HCT116 (cell line): Measurements from ENCODE around the gene CLCN3. TPM values are rescaled to one million over a fixed set of nuclear protein-coding genes. Genes with fewer than 3 reads are reported as not detected.

Source experiments
- ATAC-seq: fragments of 200-7000 bp; cut with Tn5 transposase; 2 replicates; pipeline ENCODE4 v1.9.1; 2020; ENCODE audit warnings: mild to moderate bottlenecking, moderate library complexity
- BruUV-seq: library from RNA; stranded (reverse); fragments of 400-500 nt; replicated peaks from 2 replicates; lab custom pipeline; 2021; lab: Mats Ljungman, UMichigan
- CTCF ChIA-PET: fragments of 300-600 bp; sonication (Branson Sonifier 250); formaldehyde crosslinking; loops from one replicate; lab custom pipeline; 2021; ENCODE audit warnings: antibody characterized with exemption; lab: Charles Lee
- POLR2A ChIA-PET: fragments of 300-600, 350-600 bp; sonication (Branson Sonifier 250); formaldehyde crosslinking; loops from one replicate; lab custom pipeline; 2021; ENCODE audit warnings: antibody characterized with exemption; lab: Charles Lee
- RAD21 ChIA-PET, 2 experiments: fragments of 300-600 bp; sonication (Branson Sonifier 250); formaldehyde crosslinking; loops; one replicate each; lab custom pipeline; 2023; ENCODE audit warnings: low total read pairs in 2 of 2; ENCODE audit not compliant: uncharacterized antibody in 2 of 2, unreplicated experiment in 2 of 2, low non-redundant PET in 1 of 2; lab: Charles Lee
- DNase-seq: peaks from one replicate; pipeline ENCODE4 v3.0.0-alpha.2; 2010; ENCODE audit warnings: low read depth, low spot score
- H2AFZ ChIP-seq: fragments of 200-600 bp; shearing (Covaris generic), sonication (generic); 2 replicates; pipeline ENCODE4 v1.6.1; 2017; ENCODE audit warnings: low read depth, mixed run types, mixed read lengths, antibody characterized with exemption, low read length; ENCODE audit not compliant: poor library complexity, severe bottlenecking
- H3K27ac ChIP-seq: 2 replicates; pipeline ENCODE4 v1.5.1; 2012; ENCODE audit warnings: low read depth, low read length
- H3K27me3 ChIP-seq: fragments of 200-600 bp; sonication (generic); 2 replicates; pipeline ENCODE4 v1.6.1; 2016; ENCODE audit warnings: mixed run types, low read length, mixed read lengths; ENCODE audit not compliant: insufficient read depth
- H3K36me3 ChIP-seq, 2 experiments: fragments of 200-500 bp in 1 of 2; fragments of 200-600 bp in 1 of 2; sonication (Bioruptor generic) in 1 of 2; sonication (generic) in 1 of 2; 2 replicates each; pipeline versions ENCODE4 v1.5.1 to v1.6.1; 2014 to 2016; ENCODE audit warnings: low read length in 2 of 2, inconsistent platforms in 1 of 2, mixed read lengths in 1 of 2, mixed run types in 1 of 2; ENCODE audit not compliant: insufficient read depth in 2 of 2, control insufficient read depth in 1 of 2
- H3K4me1 ChIP-seq, 2 experiments: fragments of 200-600 bp in 1 of 2; sonication (generic) in 1 of 2; 2 replicates each; pipeline versions ENCODE4 v1.5.1 to v1.6.1; 2012 to 2017; ENCODE audit warnings: low read length in 2 of 2, inconsistent platforms in 1 of 2, mild to moderate bottlenecking in 1 of 2, mixed read lengths in 1 of 2, mixed run types in 1 of 2, moderate library complexity in 1 of 2; ENCODE audit not compliant: insufficient read depth in 2 of 2, control insufficient read depth in 1 of 2
- H3K4me2 ChIP-seq: fragments of 200-600 bp; sonication (generic); 2 replicates; pipeline ENCODE4 v1.6.1; 2017; ENCODE audit warnings: mixed run types, low read length, mixed read lengths
- H3K4me3 ChIP-seq, 2 experiments: fragments of 200-600 bp in 1 of 2; sonication (generic) in 1 of 2; replicated peaks in 1 of 2; 2 replicates each; pipeline ENCODE4 v1.5.1; 2011 to 2016; ENCODE audit warnings: low read length in 2 of 2, control low read depth in 1 of 2, low read depth in 1 of 2, mild to moderate bottlenecking in 1 of 2, mixed read lengths in 1 of 2, mixed run types in 1 of 2
- H3K79me2 ChIP-seq: fragments of 200-600 bp; sonication (generic); 2 replicates; pipeline ENCODE4 v1.6.1; 2017; ENCODE audit warnings: mild to moderate bottlenecking, mixed run types, low read length, moderate library complexity, mixed read lengths; ENCODE audit not compliant: insufficient read depth
- H3K9ac ChIP-seq: fragments of 200-600 bp; sonication (generic); 2 replicates; pipeline ENCODE4 v1.6.1; 2016; ENCODE audit warnings: low read length, mixed read lengths
- H3K9me2 ChIP-seq: fragments of 200-600 bp; sonication (generic), shearing (Covaris generic); 2 replicates; pipeline ENCODE4 v1.6.1; 2017; ENCODE audit warnings: mixed run types, mild to moderate bottlenecking, moderate library complexity; ENCODE audit not compliant: insufficient read depth
- H3K9me3 ChIP-seq, 2 experiments: fragments of 200-500 bp in 1 of 2; fragments of 200-600 bp in 1 of 2; sonication (Bioruptor generic) in 1 of 2; sonication (generic) in 1 of 2; 2 replicates each; pipeline ENCODE4 v1.6.1; 2014 to 2017; ENCODE audit warnings: low read length in 2 of 2, mixed read lengths in 2 of 2, inconsistent platforms in 1 of 2, low read depth in 1 of 2, mild to moderate bottlenecking in 1 of 2, mixed run types in 1 of 2, moderate library complexity in 1 of 2; ENCODE audit not compliant: control insufficient read depth in 1 of 2, insufficient read depth in 1 of 2
- H4K20me1 ChIP-seq: fragments of 200-600 bp; sonication (generic), shearing (Covaris generic); 2 replicates; pipeline ENCODE4 v1.6.1; 2017; ENCODE audit warnings: mixed run types, mild to moderate bottlenecking, moderate library complexity; ENCODE audit not compliant: insufficient read depth
- CBX3 ChIP-seq: IDR thresholded peaks from 2 replicates; pipeline ENCODE4 v1.6.1; 2012; ENCODE audit warnings: low read depth
- CEBPB ChIP-seq: IDR thresholded peaks from 2 replicates; pipeline ENCODE4 v1.6.1; 2012; ENCODE audit warnings: low read depth
- FOSL1 ChIP-seq: IDR thresholded peaks from 2 replicates; pipeline ENCODE4 v1.6.1; 2012; ENCODE audit warnings: low read depth
- JUND ChIP-seq: IDR thresholded peaks from 2 replicates; pipeline ENCODE4 v1.6.1; 2012
- MAX ChIP-seq: IDR thresholded peaks from 2 replicates; pipeline ENCODE4 v1.6.1; 2012
- REST ChIP-seq: IDR thresholded peaks from 2 replicates; pipeline ENCODE4 v1.6.1; 2012; ENCODE audit warnings: low read depth
- SP1 ChIP-seq: IDR thresholded peaks from 2 replicates; pipeline ENCODE4 v1.6.1; 2012; ENCODE audit warnings: low read depth
- intact Hi-C: fragments of 100-400 bp; cut with micrococcal nuclease; formaldehyde crosslinking; loops from 2 replicates; pipeline ENCODE4 v1.10.0; 2022
- total RNA-seq: library from RNA; stranded (reverse); gene quantifications from one replicate; pipeline ENCODE4 v1.2.1, GENCODE V29; 2021; ENCODE audit not compliant: unreplicated experiment
- TF ChIP-seq, protein P1 (sequence below): IDR thresholded peaks from 2 replicates; pipeline ENCODE4 v1.6.1; 2011; ENCODE audit warnings: mild to moderate bottlenecking, low read length, moderate library complexity; ENCODE audit not compliant: insufficient replicate concordance; ENCODE audit errors: extremely low read depth

Gene CLCN3
- total RNA-seq, 1 experiment from 2014 or later, result 60.4 TPM

DNA sequence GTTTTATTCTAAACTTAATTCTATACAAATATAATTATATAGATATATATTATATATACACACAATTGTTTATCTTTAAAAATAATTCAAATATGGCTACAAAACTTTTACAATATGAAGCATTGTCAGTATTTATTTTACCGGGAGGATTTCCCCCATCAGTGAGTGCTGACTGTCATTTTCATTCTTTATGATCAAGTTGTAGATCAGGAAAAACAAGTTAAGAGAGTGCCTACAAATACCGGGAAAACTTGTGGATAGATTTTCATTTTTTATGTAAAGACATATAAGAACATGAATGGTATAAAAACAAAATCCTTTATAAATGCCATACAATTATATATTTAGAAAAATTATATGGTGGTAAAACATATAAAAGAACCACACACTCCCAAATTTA lies 37.8 kb downstream of the CLCN3 start:
- peaks cover 83% of the 10 kb centered on the region for H3K79me2 ChIP-seq
- H3K4me2 ChIP-seq, result peak overlapping the region; percentile 86
- ChIA-PET RAD21 (no interaction called here), CTCF (interaction anchor here (0.9 to 1.5 kb wide), 2 partner anchors 45 to 390 kb away, joined by 4 read pairs; no protein-coding TSS in a partner anchor), POLR2A (no interaction called here)
- H3K9me3 ChIP-seq, result no peaks in the 10 kb centered on the region
- H4K20me1 ChIP-seq, result no peaks in the 10 kb centered on the region
- intact Hi-C loops, result no loop called here
- no peak overlapping the region for H2AFZ ChIP-seq
- H3K9me2 ChIP-seq, result no peaks in the 10 kb centered on the region
- H3K27ac ChIP-seq, result peak overlapping the region; percentile 79; the same call in 1 of the 2 replicates
- DNase-seq (no peak), ATAC-seq (no peak)
- H3K9ac ChIP-seq, result peak overlapping the region; percentile 71; the same call in 1 of the 2 replicates
- H3K36me3 ChIP-seq, result no peaks in the 10 kb centered on the region
- no peak for TF ChIP-seq JUND
- peak; percentile 32; the same call in 1 of the 2 replicates for TF ChIP-seq SP1
- TF ChIP-seq, protein P1, sequence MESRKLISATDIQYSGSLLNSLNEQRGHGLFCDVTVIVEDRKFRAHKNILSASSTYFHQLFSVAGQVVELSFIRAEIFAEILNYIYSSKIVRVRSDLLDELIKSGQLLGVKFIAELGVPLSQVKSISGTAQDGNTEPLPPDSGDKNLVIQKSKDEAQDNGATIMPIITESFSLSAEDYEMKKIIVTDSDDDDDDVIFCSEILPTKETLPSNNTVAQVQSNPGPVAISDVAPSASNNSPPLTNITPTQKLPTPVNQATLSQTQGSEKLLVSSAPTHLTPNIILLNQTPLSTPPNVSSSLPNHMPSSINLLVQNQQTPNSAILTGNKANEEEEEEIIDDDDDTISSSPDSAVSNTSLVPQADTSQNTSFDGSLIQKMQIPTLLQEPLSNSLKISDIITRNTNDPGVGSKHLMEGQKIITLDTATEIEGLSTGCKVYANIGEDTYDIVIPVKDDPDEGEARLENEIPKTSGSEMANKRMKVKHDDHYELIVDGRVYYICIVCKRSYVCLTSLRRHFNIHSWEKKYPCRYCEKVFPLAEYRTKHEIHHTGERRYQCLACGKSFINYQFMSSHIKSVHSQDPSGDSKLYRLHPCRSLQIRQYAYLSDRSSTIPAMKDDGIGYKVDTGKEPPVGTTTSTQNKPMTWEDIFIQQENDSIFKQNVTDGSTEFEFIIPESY, result no peak
- TF ChIP-seq MAX, result no peak
- no peak for TF ChIP-seq CBX3
- TF ChIP-seq FOSL1, result no peak
- no peak for TF ChIP-seq CEBPB
- TF ChIP-seq REST, result no peak
- H3K4me1 ChIP-seq, result peaks cover 24 to 35% of the 10 kb centered on the region in 2 experiments
- no peak overlapping the region for H3K4me3 ChIP-seq
- no TSS peak for BruUV-seq
- H3K27me3 ChIP-seq, result no peaks in the 10 kb centered on the region
